NCI-H774 (cell line): Measurements from ENCODE around the gene RAB7A.
"Not testable (repeated sequence)": the region's sequence is repeated elsewhere in the genome, so short reads cannot be mapped to it uniquely, and the experiment has no call there.

Experiments
- DNase-seq: peaks from one replicate; lab custom pipeline; 2025; lab: John Stamatoyannopoulos, UW

The RAB7A gene

GRCh38 chr3:128710816-128711433 lies 15.1 kb upstream of the RAB7A start:
- no peak for DNase-seq

DNA sequence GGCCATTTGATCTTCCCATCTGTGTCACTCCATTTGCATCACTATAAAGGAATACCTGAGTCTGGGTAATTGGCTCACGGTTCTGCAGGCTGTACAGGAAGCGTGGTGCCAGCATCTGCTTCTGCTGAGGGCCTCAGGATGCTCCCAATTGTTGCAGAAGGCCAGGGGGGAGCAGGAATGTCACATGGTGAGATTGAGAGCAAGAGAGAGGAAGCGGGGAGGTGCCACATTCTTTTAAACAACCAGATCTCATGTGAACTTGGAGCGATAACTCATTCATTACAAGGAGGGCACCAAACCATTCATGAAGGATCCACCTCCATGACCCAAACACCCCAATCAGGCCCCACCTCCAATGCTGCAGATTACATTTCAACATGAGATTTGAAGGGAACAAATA lies 13.1 kb upstream of the RAB7A start:
- no peak for DNase-seq

DNA sequence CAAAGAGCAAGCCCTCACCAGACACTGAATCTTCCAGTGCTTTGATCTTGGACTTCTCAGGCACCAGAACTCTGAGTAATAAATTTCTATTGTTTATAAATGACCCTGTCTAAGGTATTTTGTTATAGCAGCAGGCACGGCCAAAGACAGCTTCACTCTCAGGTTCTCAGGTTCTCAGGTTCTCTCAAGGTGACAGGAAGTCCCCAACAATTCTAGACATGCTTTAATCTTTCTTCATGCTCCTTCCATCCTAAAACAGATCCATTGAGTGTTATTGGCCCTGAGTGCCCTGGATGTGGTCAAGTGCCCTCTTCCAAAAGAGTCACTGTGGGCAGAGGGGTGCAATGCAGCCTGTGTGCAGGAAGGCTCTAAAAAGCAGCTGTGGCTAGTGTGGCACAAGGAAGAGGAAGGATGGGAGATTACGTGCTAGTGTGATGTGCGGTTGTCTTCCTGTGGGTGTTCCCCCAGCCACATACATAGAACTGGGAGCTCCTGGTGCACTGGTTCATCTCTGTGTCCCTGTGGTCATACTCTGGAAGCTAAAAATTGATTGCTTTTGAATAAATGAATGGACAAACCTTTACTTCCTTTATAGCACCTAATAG lies 11.0 kb upstream of the RAB7A start:
- DNase-seq = no peak

GRCh38 chr3:128718892-128719291 lies 7.1 kb upstream of the RAB7A start:
- DNase-seq = not testable (repeated sequence)

GRCh38 chr3:128720891-128721290 lies 5.1 kb upstream of the RAB7A start:
- no peak for DNase-seq

DNA sequence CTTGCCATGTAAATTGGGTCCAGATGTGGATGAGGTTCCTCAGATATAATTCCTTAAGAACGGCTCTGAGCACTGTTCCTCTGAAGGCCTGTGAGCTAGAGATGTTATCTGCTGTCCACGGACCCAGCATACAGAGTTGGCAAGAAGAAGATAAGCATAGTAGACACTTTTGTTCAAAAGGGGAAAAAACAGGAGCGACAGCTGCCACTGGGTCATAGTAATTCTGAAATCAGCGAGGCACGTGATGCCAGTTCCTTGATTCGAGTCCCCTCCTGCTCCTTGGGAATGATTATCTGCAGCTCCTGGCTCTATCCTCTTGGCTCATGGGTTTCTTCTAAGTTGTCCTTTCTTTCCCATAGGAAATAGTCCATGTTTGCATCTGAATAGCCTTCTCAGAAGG lies 2.5 kb upstream of the RAB7A start:
- no peak for DNase-seq

- no peak for DNase-seq
Measured at GRCh38 chr3:128725547-128726022, 398 bp upstream of the RAB7A start.

GRCh38 chr3:128727059-128727458 lies 1.1 kb downstream of the RAB7A start:
- DNase-seq = no peak

- no peak for DNase-seq
Measured at GRCh38 chr3:128727485-128727884, 1.5 kb downstream of the RAB7A start.

- no peak for DNase-seq
Measured at GRCh38 chr3:128727996-128728395, 2.0 kb downstream of the RAB7A start.

DNA sequence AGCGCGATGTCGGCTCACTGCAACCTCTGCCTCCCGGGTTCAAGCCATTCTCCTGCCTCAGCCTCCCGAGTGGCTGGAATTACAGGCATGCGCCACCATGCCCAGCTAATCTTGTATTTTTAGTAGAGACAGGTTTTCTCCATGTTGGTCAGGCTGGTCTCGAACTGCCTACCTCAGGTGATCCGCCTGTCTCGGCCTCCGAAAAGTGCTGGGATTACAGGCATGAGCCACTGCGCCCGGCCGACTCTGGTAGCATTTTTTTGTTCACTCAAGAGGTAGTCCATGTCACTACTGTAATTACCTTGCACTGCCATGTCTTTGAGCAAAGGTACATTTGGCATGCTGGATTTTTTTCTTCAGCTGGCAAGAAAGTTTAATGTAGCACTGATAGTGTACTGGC lies 2.5 kb downstream of the RAB7A start:
- DNase-seq = not testable (repeated sequence)

- DNase-seq = no peak
Measured at GRCh38 chr3:128730471-128730870, 4.5 kb downstream of the RAB7A start.

GRCh38 chr3:128734523-128735189 lies 8.7 kb downstream of the RAB7A start:
- no peak for DNase-seq

DNA sequence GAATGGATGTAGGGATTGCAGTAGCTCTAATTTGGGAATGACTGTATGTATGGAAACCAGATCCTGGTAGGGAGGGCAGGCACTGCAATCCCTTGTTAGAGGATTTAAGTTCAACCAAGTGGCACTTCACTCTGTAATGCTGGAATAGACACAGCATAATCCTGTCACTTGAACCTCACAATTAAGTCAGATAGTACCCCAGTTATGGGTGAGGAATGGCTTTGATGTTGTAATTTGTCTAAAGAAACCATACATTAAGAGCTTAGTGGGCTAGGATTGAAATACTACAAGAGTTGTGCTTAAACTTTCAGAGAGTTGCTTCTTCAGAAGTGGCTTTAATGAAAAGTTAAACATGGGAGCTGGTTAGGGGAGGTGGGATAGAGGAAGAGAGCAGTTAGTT lies 9.3 kb downstream of the RAB7A start:
- no peak for DNase-seq

DNA sequence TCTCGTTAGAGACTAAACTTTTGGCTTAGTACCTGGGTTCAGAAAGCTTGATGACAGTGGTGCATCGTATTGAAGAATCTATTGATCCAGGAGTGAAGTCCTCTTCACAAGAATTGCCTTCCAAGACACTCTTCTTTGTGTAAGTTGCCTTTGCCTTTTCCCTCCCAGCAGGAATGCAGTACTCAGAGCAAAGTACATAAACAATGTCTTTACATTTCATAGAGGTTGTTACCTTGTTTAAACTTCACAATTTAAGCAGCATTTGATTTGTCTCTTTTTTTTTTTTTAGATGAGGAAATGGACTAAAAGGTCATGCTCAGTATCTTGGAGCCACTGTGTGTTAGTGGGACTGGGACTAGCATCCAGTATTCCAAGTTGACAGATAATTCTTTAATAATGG lies 9.9 kb downstream of the RAB7A start:
- no peak for DNase-seq

DNA sequence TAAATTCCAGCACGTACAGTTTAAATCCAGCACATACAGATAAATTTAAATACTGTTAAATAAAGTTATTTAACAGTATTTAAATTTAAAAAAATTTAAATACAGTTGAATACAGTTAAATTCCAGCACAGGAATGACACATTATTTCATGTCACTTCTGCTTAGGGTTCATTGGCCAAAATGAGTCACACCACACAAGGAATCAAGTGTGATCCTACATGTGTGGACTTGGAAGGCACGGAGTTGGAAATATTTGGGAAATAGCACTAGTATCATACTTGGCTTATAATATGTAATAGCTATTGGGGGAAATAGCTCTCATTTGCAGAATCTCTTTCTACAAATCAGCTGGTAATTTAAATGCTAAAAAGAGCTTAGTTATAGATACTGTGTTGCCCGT lies 10.6 kb downstream of the RAB7A start:
- DNase-seq = no peak

GRCh38 chr3:128740621-128741020 lies 14.6 kb downstream of the RAB7A start:
- no peak for DNase-seq

GRCh38 chr3:128742821-128743594 lies 17.0 kb downstream of the RAB7A start:
- DNase-seq = no peak

- DNase-seq = no peak
Measured at GRCh38 chr3:128745742-128746141, 19.8 kb downstream of the RAB7A start.

DNA sequence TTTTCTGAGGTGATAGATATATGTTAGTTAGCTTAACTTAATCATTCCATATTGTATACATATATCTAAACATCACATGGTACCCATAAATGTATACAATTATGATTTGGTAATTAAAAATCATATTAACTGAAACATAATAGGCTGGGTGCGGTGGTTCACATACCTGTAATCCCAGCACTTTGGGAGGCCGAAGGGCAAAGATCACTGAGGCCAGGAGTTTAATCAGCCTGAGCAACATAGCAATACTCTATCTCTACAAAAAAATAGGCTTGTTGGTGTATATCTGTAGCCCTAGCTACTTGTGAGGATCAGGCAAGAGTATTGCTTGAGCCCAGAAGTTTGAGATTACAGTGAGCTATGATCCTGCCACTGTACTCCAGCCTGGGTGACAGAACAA lies 20.9 kb downstream of the RAB7A start:
- DNase-seq = no peak

GRCh38 chr3:128748557-128748956 lies 22.6 kb downstream of the RAB7A start:
- DNase-seq = no peak

DNA sequence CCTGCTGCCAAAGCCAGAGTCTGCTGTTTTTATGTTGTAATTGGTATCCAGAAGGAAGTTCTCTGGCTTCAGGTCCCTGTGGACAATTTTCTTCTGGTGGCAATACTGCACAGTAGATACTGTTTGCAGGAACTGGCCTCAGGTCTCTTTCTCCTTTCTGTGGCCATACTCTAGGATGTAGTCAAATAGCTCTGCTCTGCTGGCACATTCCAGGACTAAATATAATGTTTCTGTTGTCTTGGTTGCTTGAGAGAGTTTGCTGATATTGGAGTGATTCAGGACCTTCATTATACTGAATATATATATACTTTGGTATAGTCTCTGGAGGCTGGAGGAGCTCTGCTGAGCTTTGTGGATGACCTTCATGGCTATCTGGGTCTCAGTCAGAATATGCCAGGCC lies 23.1 kb downstream of the RAB7A start:
- no peak for DNase-seq

GRCh38 chr3:128749561-128749960 lies 23.6 kb downstream of the RAB7A start:
- not testable (repeated sequence) for DNase-seq
